DMS153 (cell line): ENCODE measurements around the gene WDR82.

Source experiments
- DNase-seq: peaks from one replicate; lab custom pipeline; 2025; lab: John Stamatoyannopoulos, UW

WDR82 gene

GRCh38 chr3:52254608-52255007, 23.8 kb downstream of the WDR82 start:
- no peak for DNase-seq

DNA sequence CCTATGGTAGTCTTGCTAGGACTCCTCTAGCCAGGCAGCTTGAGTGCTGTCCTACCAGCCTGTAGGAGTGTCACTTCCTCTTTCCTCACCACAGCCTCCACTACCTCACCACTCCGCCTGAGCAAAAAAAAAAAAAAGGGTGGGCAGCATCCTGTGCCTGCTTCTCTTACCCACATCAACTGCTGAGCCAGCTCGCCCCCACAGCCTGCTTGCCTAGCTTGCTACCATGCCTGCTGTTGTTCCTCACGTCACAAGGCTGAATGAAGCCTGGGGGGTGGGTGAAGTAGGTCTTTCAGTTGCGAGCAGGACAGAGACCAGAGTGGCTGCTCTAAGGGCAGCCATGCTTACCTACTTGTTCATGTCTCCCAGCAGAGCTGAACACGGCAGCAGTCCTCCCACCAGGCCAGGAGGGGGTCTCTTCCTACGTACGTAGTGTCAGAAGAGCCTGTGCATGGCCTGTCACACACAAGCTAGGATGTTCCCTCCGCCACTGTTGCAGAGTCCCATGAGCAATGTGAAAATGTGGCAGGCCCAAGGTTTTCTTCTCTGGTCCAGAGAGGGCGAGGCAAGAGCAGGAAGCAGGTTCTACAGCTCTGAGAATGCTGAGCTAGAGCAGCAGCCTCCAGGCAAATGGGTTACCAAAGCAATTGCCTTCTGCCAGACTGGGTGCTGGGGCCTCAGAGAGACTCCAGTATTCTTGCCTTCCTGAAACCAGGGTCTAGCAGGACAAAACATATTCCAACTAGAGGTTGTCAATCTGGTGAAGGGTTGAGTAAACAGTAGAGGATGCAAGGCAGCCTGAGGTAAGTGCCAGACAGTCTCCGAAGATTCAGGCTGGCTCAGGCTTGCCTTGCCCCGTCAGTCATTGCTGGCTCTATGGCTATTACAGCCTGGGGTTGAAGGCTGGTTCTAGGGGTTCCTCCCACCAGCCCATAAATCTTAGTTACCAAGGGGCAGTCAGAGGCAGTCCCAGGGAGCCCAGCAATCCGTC, 24.8 kb downstream of the WDR82 start:
- no peak for DNase-seq

- no peak for DNase-seq
These were observed 28.3 kb downstream of the WDR82 start for GRCh38 chr3:52250122-52250521.

DNA sequence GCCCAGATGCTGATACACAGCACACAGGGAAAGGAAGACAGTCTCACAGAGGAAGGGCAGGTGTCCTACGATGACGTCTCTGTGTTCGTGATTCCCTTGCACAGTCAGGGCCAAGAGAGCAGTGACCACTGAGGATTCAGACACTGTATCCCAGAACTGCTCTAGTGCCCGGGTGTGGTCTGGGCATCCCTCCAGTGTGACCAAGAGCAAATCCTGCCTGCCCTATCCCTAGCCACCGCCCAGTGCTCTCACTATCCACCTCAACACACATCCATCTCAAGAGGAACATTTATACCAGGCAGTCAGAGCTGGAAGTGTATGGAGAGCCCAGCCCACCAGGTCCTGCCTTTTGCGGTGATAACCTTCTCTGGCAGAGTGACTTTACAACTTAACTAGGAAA, 28.8 kb downstream of the WDR82 start:
- DNase-seq = no peak

- DNase-seq = no peak
These were observed 29.5 kb downstream of the WDR82 start for GRCh38 chr3:52248816-52249547.

DNA sequence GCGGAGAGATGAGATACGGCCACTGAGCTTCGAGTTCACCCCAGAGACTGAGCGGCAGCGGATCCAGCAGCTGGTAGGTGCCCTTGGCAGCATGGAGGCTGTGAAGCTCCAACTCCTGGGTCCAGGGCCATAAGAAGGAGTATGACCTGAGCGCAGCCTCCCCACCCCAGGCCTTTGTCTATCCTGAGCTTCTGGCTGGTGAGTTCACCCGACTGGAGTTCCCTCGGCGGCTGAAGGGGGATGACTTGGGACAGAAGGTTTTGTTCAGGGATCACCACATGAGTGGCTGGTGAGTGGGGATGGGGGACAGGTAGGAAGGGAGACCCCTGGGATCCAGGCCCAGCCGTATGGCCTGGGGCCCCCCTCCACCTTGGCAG, 30.3 kb downstream of the WDR82 start:
- no peak for DNase-seq

- DNase-seq = no peak
These were observed 30.9 kb downstream of the WDR82 start for GRCh38 chr3:52247409-52248164.

DNA sequence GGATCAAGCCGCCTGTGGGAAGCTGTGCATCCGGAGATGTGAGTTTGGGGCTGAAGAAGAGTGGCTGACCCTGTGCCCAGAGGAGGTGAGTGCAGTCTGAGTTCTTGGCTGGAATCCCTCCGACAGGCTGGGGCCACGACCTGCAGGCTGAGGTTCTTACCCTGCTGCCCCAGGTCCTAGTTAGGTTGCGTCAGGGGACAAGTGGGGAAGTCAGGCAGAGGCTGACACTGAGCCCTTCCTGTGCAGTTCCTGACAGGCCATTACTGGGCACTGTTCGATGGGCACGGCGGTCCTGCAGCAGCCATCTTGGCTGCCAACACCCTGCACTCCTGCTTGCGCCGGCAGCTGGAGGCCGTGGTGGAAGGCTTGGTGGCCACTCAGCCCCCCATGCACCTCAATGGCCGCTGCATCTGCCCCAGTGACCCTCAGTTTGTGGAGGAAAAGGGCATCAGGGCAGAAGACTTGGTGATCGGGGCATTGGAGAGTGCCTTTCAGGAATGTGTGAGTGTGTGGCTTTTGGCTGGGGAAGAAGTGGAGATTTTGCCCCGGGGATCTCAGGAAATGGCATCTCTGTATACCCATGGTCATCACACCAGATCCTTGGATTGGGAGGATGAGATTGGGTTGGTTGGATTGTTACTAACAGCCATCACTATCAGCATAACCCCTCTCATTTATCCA, 31.6 kb downstream of the WDR82 start:
- no peak for DNase-seq

DNA sequence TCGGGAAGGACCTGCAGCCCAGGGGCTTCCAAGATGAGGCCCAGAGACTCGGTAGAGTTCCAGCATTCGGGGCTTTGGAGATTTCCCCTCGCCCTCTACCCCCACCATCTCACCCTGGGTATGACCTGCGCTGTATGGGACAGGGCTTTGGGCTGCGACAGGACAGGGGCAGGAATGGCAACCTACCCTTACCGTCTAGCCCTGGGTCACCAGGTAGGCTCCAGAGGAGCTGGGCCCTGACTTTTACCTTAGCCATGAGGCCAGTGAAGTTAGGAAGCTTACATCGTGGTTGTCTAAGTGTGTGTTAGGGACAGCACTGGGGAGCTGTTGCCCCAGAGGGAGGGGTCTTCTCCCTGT, 32.2 kb downstream of the WDR82 start:
- no peak for DNase-seq

GRCh38 chr3:52245322-52246263, 32.9 kb downstream of the WDR82 start, which contains the start of gene PPM1M:
Gene PPM1M (plus strand): TSS chr3:52245759. CDS start chr3:52245825, 66 bp downstream.
- no peak for DNase-seq

DNA sequence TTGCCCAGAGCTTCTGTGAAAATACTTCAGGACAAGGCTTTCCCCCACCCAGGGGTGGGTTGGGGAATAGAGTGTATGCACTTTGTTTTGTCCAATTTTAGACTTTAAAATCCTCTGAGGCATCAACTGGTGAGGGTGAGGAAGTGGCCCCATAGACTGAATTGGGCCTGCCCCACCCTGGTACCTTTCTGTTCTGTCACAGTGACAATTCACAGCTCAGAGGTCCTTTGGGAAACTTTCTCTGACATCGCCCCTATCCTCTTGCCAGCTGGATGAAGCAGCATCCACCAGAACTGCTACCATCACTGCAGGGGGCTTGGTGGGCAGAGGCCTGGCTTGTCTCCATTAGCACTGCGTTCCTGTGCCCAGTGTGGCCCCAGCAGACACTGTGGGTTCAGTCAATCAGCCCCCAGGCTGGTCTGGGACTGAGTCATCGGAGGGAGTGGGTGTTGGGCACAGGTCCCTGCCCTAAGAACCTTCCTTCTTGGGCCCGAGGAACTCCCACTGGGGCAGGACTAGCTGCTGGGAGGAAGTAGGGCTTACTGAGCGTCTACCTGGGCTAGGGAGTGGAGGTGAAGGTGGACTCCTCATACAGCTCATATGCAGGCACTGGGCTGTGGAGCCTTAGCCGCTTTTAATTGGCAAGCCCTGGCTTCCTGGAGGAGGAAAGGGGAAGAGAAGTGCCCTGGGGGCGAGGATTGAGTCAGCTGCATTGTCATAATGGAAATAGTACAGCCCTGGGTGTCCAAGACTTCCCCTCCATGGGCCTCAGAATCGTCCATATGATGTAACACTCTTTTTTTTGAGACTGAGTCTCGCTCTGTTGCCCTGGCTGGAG, 34.4 kb downstream of the WDR82 start:
- DNase-seq = no peak

GRCh38 chr3:52242039-52242438, 36.4 kb downstream of the WDR82 start:
- DNase-seq = no peak

DNA sequence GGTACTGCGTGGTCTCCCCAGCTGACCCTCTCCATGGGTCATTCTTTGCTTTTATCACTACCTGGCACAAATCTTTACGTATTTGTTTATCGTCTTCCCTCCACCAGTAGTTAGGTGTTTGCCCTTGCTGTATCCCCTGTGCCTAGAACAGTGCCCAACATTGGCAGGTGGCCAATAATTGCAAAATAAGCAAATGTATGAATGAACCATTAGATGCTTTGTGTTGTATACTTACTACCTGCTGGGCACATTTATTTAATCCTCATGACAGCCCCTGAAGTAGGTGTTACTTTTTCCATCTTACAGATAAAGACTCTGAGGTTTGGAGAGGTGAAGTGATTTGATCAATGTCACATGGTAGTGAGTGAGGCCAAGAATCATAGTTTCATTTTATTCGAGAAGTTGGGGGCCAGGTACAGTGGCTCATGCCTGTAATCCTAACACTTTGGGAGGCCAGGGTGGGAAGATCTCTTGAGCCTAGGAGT, 37.5 kb downstream of the WDR82 start:
- no peak for DNase-seq

GRCh38 chr3:52240059-52240885, 38.2 kb downstream of the WDR82 start:
- peak; percentile 1 for DNase-seq

DNA sequence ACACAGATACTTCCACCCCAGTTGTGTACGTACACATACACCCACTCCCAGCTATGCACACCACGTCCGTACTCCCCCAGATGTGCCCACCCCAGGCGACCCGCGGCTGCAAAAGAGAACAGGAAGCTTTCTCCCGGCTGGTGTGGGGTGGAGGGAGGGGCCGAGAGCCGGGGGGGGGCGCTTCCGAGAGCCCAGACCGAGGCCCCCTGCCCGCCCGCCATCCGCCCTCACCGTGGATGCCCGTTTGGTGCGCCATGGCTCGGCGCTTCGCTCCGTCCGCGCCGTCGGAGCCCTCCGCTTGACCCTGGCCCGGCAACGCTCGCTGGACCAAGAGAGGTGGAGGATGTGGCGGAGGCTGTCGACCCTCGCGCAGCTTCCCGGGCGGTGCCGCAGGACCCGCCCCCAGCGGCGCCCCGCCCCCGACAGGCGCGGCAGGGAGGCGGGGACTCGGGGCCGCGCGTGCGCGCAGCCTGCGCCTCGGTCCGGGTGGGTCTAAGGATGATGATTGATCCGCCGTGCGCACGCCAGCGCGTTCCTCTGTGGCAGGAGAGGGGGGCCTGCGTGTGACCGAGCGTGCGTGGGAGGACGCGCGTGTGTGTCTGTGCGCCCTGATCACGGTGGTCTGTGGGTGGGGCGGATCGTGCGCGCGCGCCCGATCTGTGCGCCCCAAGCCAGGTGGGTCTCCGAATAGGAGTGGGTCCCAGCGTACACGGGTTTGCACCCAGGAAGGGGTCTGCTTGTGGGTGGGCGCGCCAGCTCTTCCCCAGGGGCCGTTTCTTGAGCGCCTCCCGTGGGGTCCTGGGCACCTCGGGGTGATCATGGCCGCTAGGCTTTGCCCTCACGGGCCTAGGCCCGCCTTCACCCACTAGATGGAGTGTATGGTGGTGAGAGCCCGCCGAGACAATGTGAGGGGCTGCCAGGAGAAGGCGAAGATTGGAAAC, 39.4 kb downstream of the WDR82 start, which contains the start of gene TWF2:
TWF2 (minus strand) TSS at position 398 of the 941 bp plus-strand sequence; CDS start at position 256, 142 bp downstream.
- peak; percentile 4 for DNase-seq

DNA sequence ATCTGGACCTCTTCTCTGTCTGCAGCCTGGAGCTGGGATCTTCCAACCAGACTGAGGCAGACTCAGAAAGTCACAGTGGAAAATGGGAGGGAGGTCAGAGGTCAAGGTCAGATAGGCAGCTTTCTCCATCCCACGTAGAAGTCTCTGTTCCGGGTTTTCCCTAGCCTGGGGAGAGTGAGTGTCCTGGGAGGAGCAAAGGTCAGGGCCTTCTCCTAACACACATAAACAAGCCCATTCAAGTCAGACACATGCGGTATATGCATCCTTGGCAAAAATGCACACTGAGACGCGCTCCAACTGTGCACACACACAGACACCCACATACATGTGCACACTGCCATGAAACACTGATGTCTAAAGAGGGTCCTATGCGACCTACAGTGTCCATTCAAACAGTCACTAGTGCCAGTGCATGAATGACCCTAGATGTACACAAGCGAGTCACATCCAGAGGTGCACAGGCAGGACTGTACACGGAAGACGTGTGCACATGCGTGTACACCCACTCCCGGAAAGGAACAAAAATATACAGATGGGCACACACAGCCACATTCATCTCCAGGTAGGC, 40.2 kb downstream of the WDR82 start:
- DNase-seq = no peak

- DNase-seq = no peak
These were observed 40.7 kb downstream of the WDR82 start for GRCh38 chr3:52237657-52238172.
